ENCODE measurements around the gene ANAPC2.

ANAPC2 gene

GRCh38 chr9:137188490-137189296 lies at the start of gene ANAPC2, which contains the start of gene SSNA1:
TSS of gene ANAPC2 (minus strand) at chr9:137188560. CDS start at chr9:137188532, 28 bp downstream.
TSS of gene SSNA1 (plus strand) at chr9:137188676. CDS start at chr9:137188727, 51 bp downstream.
- DNase-seq, result peak; percentile 87 to 95

GRCh38 chr9:137236936-137237421 lies 48.6 kb upstream of the ANAPC2 start:
- no peak for DNase-seq

DNA sequence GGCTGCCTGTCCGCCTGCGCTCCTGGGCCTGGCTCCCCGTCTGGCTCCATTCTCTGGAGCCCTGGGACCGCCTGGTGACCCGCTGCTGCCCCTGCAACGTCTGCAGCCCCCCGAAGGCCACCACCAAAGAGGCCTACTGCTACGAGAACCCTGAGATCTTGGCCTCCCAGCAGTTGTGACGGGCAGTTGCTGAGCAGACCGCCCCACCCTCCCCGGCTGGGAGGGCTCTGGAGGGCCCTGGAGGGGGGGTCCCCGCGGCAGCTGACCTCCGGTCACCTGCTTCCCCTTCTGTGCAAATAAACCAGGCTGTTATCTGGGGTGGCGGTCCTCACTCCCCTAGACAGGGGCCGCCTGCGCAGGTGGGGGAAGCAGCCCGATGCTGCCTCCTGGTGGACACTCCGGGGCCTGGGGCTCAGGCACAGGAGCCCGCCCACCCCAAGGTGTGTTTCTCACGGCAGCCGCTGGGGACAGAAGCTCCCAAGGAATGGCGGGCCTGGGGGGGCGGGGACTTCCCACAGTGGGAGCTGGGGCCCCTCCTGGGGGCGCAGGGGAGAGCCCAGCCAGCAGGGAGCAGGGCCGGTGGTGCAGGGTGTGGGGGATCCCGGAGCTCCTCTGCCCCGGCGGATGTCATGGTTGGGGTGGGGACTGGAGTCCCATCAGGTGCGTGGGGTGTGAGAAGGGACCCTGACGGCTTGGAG lies 48.0 kb upstream of the ANAPC2 start:
- peak; percentile 86 to 91 for DNase-seq

GRCh38 chr9:137235424-137236237 lies 47.3 kb upstream of the ANAPC2 start:
- no peak for DNase-seq

DNA sequence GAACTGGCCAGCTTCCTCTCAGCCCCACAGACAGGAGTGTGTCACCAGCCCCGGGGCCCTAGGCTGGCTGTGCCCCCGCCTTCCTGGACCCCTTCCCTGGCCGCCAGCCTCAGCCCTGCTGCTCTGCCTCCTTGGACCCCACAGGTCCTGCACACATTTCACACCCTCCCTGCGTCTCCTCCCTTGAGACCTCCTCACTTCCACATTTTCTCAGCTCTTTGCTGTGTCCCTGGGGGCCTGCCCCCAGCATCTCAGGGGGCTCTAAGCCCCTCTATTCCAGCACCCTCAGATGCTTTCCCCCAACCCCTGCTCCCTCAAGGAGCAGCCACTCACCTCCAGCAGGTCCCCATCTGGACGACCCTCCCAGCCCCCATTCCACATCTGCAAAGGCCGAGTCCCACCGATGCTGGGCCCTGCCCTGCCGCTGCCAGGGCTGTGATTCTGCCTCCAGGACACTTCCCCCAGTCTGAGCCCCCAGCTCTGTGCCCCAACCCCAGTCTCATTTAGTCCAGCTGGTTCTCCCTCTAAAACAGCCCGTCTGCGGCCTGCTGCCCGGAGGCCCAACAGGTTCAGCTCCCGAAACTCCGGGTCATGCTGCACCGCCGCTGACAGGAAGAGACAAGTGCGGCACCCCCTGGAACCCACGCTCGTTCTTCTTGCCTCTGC lies 46.5 kb upstream of the ANAPC2 start:
- no peak for DNase-seq

GRCh38 chr9:137234055-137234697 lies 45.8 kb upstream of the ANAPC2 start:
- DNase-seq, result no peak

DNA sequence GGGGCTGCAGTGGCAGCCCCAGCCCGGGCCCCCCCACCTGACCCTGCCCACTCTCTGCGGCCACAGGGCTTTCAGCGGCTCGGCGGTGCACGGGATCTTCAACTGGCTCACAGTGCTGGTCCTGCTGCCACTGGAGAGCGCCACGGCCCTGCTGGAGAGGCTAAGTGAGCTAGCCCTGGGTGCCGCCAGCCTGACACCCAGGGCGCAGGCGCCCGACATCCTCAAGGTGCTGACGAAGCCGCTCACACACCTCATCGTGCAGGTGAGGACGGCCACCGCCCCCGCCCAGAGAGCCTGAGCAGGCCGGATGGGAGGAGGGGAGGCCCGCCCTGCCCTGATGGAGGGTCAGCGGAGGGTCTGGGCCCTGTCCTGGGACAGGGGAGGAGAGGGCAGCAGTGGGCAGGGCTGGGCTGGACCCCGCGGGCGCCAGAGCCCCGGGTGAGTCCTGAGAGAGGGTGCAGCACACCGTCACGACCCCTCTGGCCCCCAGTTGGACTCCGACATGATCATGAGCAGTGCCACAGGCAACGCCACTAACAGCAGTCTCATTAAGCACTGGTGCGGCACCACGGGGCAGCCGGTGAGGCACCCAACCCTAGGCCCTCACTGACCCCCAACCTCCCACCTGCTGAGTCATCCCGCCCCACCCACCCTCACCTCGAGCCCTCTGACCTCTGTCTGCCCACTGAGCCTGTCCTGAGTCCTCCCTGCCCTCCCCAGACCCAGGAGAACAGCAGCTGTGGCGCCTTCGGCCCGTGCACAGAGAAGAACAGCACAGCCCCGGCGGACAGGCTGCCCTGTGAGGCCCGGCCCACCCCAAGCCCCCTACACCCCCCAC lies 45.0 kb upstream of the ANAPC2 start:
- DNase-seq, result no peak

GRCh38 chr9:137232510-137232909 lies 44.1 kb upstream of the ANAPC2 start:
- no peak for DNase-seq

- DNase-seq, result no peak
Measured at GRCh38 chr9:137232101-137232500, 43.7 kb upstream of the ANAPC2 start.

- no peak for DNase-seq
Measured at GRCh38 chr9:137231372-137232039, 43.1 kb upstream of the ANAPC2 start.

DNA sequence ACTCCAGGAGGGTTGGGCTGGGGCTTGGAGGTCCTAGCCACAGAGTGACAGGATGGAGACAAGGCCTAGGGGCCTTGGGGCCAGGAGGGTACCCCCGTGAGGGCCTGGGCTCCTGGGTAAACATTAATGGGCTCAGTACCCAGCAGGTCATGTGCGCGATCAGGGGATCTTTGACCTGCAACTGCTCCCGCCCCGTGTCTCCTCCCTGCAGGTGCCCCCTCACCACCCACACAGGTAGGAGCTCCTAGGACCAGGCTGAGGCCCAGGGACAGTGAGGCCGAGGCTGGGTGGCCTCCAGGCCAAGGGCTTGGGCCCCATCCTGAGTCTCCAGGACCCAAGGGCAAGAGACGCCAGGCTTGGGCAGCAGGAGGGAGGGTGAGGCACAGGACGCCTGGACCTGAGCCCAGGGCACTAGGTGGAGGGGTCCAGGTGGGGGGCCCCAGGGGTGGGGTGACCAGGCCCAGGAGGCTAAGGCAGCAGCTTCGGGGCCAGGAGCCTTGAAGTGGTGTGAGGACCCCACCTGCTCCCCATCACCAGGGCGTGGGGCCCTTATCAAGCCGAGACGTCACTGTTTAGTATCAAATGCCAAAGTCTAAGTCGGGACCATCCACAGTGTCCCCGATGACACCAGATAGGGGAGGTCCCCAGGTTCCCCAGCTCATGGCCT lies 42.5 kb upstream of the ANAPC2 start, which contains the start of gene SLC34A3:
SLC34A3 (plus strand) TSS at position 197 of the 667 bp plus-strand sequence. CDS start 802 bp downstream, outside the sequence.
- no peak for DNase-seq

DNA sequence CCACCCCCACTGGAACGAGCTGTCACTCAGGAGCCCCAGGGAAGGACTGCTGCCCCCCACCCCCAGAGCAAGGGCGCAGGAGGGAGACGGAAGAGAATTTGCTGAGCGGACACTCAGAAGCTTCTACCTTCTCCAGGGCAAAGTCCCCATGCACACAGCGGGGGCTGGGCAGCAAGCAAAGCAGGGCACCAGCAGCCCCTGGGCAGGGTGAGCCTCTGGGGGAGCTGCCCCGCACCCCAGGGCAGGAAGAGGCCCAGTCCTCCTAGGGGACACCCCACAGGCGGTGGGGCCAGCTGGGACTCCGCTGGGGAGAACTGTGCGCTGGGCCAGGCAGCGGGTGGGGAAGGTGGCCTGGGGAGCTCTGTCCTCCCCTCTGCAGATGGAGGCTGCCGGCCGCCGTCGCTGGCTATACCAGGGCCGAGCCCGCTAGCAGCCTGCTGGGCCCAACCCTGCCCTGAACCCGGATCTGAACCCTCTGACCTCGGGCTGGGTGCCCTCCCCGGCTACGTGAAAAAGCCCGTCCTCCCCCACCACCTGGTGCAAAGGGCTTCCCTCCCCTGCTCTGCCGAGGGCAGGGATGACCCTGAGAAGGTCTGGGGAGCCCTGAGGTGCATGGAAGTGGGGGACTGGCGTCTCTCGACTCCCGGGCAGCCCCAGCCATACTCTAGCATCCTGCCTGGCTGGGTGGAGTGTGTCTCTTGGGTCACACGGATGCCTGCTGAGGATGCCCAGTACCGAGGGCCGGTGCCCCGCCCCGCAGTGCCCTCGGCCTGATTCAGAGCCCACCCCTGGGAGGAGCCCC lies 41.7 kb upstream of the ANAPC2 start:
- no peak for DNase-seq

GRCh38 chr9:137228968-137229896 lies 40.9 kb upstream of the ANAPC2 start:
- DNase-seq, result no peak

- DNase-seq, result no peak
Measured at GRCh38 chr9:137228506-137228967, 40.2 kb upstream of the ANAPC2 start.

DNA sequence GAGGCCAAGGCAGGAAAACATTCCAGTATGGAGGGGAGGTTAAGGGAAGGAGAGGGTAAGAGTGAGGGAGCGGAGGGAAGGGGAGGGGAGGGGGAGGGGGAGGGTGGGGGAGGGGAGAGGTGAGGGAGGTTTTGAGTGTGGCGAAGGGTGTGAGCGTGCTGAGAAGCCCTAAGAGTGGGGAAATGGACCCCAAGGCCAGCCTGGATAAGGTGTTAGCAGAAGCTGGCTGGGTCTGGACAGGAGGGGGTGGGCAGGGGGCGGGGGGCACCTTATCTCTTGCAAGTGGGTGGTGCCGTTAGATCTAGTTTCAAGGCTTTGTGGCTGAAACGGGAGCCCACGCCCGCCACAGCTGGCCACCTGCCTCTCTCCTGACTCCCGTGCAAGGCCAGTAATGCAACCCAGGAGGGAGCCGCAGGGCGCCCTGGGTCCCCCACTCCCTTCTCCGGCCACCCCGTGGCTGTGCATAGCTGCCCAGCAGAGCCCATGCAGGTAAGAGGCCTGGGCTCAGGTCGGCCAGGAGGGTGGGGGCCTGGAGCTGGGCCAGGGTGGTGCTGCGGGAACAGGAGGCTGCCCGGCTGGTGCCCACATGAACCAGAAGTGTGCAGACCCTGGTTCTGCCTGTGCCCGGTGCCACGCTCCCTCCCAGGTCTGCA lies 39.6 kb upstream of the ANAPC2 start:
- no peak for DNase-seq

GRCh38 chr9:137227054-137227852 lies 38.9 kb upstream of the ANAPC2 start, which contains the start of gene RNF224:
TSS of gene RNF224 (plus strand) at chr9:137227502. CDS start at chr9:137228336, 834 bp downstream.
- peak; percentile 77 for DNase-seq
